Measurements from ENCODE around the gene SLC10A3.
A peak's percentile ranks its signal among the peaks of the same experiment; 100 is the strongest.

DNA sequence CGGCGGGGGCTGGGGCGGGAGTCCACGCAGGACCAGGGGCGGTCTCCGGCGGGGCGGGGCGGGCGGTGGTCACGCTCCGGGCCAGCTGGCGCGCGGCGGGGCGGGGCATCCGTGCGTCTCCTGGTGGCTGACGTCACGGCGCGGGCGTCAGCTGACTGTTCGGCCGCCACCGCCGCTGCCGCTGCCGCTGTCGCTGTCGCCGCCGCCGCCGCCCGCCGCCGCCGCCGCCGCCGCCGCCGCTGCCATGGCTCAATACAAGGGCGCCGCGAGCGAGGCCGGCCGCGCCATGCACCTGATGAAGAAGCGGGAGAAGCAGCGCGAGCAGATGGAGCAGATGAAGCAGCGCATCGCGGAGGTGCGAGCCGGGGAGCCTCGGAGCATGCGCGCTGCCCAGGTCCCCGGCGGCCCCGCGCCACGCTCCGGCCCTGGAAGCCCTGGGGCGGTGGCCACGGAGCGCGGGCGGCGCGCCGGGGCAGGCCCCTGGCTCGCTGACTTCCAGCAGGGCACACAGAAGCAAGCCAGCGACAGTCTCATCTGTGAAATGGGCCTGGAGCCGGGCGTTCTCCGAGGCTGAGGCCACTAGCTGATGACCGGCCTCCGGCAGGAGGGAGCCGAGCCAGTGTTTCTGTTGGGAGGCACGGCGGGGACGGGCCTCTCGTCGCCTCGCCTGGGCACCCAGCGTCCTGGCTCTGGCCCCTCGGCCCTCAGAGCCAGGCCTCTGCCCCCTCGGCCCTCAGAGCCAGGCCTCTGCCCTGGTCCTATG lies 46.3 kb downstream of the SLC10A3 start, which contains the start of gene FAM50A:
- TF ChIP-seq, protein P1, sequence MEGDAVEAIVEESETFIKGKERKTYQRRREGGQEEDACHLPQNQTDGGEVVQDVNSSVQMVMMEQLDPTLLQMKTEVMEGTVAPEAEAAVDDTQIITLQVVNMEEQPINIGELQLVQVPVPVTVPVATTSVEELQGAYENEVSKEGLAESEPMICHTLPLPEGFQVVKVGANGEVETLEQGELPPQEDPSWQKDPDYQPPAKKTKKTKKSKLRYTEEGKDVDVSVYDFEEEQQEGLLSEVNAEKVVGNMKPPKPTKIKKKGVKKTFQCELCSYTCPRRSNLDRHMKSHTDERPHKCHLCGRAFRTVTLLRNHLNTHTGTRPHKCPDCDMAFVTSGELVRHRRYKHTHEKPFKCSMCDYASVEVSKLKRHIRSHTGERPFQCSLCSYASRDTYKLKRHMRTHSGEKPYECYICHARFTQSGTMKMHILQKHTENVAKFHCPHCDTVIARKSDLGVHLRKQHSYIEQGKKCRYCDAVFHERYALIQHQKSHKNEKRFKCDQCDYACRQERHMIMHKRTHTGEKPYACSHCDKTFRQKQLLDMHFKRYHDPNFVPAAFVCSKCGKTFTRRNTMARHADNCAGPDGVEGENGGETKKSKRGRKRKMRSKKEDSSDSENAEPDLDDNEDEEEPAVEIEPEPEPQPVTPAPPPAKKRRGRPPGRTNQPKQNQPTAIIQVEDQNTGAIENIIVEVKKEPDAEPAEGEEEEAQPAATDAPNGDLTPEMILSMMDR (IDR thresholded peaks at IDR 0.05): no peak
- TF ChIP-seq POLR2A (IDR thresholded peaks at IDR 0.05): peak in 1 of 2 donors; percentile 6

Measured in heart left ventricle (tissue), 13 donors.